Spinal cord (tissue), 10 donors: ENCODE measurements around the gene LAMC2. TPM values are rescaled to one million over a fixed set of nuclear protein-coding genes. Genes with fewer than 3 reads are reported as not detected.

Experiments
- DNase-seq, 6 donors: peaks; one replicate each; pipeline versions ENCODE4 v3.0.0 to v3.0.0-alpha.2; 2013 to 2015; ENCODE audit warnings: low spot score in 6 of 6, low read depth in 4 of 6
- H3K27ac ChIP-seq: one replicate; pipeline ENCODE4 v1.5.1; 2013; ENCODE audit warnings: low read depth, low read length, control low read depth
- H3K27me3 ChIP-seq: one replicate; pipeline ENCODE4 v1.6.1; 2013; ENCODE audit warnings: low read length; ENCODE audit not compliant: control insufficient read depth, insufficient read depth
- H3K36me3 ChIP-seq: one replicate; pipeline ENCODE4 v1.6.1; 2013; ENCODE audit warnings: low read length; ENCODE audit not compliant: control insufficient read depth, insufficient read depth
- H3K4me1 ChIP-seq: one replicate; pipeline ENCODE4 v1.6.1; 2013; ENCODE audit warnings: low read length; ENCODE audit not compliant: control insufficient read depth, insufficient read depth
- H3K4me3 ChIP-seq: one replicate; pipeline ENCODE4 v1.5.1; 2013; ENCODE audit warnings: low read depth, low read length, control low read depth
- H3K9me3 ChIP-seq: one replicate; pipeline ENCODE4 v1.6.1; 2013; ENCODE audit warnings: low read length; ENCODE audit not compliant: control insufficient read depth, insufficient read depth
- WGBS: methylation state at CpG from one replicate; pipeline ENCODE4 v1.1.5; 2013; ENCODE audit warnings: missing lambda C conversion rate; ENCODE audit not compliant: insufficient coverage; 5-methylcytosine and 5-hydroxymethylcytosine counted together
- long read RNA-seq, 4 donors: transcript quantifications; one replicate each; lab custom pipeline, GENCODE V29; 2026
- polyA plus RNA-seq, 2 donors: library from polyadenylated mRNA; unstranded; fragments of 120-200 nt; gene quantifications; one replicate each; pipeline ENCODE4 v1.2.1, GENCODE V29; 2013; ENCODE audit not compliant: insufficient read length in 2 of 2
- total RNA-seq, 2 donors: library from RNA; depleted of rRNA in 1 of 2; stranded (reverse); fragments of 120-200 nt in 1 of 2; fragments of >200 nt in 1 of 2; gene quantifications; one replicate each; pipeline versions ENCODE4 v1.2.3 to v1.2.4, GENCODE V29; 2013 to 2014
- donor health status: healthy.

LAMC2 gene
- total RNA-seq, result under 1 TPM; 0.61 to 0.99 TPM
- polyA plus RNA-seq, result 1 to 10 TPM; 1.6 to 1.8 TPM
- long read RNA-seq, donor 1, result 0 reads
- long read RNA-seq, donor 2, result 0 reads
- long read RNA-seq, donor 3, partial matches to known transcripts, result 15 of 15 reads
- long read RNA-seq, donor 3, other reads (novel, unspliced or antisense), result 0 of 15 reads
- long read RNA-seq, donor 4, full-length matches to known transcripts, result 1 of 1 reads
- long read RNA-seq, donor 4, partial matches to known transcripts, result 0 of 1 reads
- long read RNA-seq, donor 4, other reads (novel, unspliced or antisense), result 0 of 1 reads

- H3K27me3 ChIP-seq, result peaks cover 15% of the 10 kb centered on the region
- no peaks in the 10 kb centered on the region for H3K9me3 ChIP-seq
- H3K4me3 ChIP-seq, result peak within 1 kb of the TSS; percentile 35
- DNase-seq, result peak in 2 of 6 donors; percentile 32 to 75
- 2% methylated on average over 25 of the region's 30 CpGs for WGBS
- no peaks in the 10 kb centered on the region for H3K36me3 ChIP-seq
- H3K27ac ChIP-seq, result no peak within 1 kb of the TSS
- peaks cover 8% of the 10 kb centered on the region for H3K4me1 ChIP-seq
Observed at GRCh38 chr1:183185941-183186490, at the start of gene LAMC2. Gene LAMC2 (plus strand): TSS chr1:183186264. CDS start chr1:183186353, 89 bp downstream.

DNA sequence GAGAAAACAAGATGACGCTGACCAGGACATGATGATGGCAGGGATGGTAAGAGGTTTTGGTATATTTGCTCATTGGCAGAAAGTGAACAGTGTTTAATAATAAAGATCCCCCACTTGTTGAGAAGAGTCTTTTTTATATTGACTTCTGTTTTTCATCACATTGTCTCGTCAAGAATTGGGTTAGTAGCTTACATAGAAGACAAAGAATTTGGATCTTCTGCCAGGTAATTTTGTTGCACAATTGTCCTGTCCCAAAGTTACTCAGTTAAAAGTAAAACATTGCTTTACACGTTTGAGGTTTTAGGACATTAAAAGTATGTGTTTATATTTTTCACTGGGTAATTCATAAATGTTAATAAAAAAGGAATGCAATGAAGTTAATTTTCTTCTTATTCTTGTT is 48.3 kb upstream of the LAMC2 start:
- H3K4me3 ChIP-seq, result no peak overlapping the region
- WGBS, result no CpG with 5 or more reads among the region's 3 CpGs
- peaks cover 25% of the 10 kb centered on the region for H3K36me3 ChIP-seq
- no peaks in the 10 kb centered on the region for H3K4me1 ChIP-seq
- DNase-seq, result no peak
- no peak overlapping the region for H3K27ac ChIP-seq
- no peaks in the 10 kb centered on the region for H3K9me3 ChIP-seq
- no peaks in the 10 kb centered on the region for H3K27me3 ChIP-seq

- Histone ChIP-seq H3K4me1 (no peaks in the 10 kb centered on the region), H3K36me3 (peaks cover 23% of the 10 kb centered on the region), H3K27me3 (no peaks in the 10 kb centered on the region), H3K4me3 (no peak overlapping the region), H3K9me3 (no peaks in the 10 kb centered on the region), H3K27ac (no peak overlapping the region)
- no peak for DNase-seq
- WGBS, result 74% methylated on average over 3 of the region's 4 CpGs
Observed at GRCh38 chr1:183138301-183138700, 47.8 kb upstream of the LAMC2 start.

DNA sequence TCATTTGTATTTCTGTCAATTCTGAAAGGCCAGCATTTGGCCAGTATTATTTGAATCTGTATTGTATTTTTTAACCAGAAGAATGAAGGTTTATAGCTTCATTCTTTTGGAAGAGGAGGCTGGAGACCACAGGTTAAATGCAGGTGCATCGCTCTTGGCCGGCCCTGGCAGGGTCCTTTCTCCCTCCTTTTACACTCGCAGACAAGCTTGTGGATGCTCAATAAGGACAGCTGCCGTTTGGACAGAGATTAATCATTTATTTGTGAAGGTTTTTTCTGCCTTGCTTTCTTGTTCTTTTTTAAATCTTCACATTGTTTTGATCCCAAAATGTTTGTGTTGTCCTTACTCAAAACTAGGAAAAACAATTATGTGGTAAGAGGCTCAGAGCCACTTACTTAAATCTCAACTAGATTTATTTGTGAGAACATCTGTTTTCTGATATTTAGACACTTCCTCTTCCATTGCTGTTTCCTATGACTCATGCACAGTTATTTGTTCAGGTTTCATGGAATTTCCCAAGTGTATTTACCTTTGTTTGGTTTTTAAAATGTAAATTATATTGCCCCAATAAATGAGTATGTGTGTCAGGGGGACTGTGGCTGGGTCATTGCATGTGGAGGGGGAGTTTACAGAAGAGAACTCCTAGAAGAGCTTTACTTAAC is 46.7 kb upstream of the LAMC2 start:
- peaks cover 19% of the 10 kb centered on the region for H3K36me3 ChIP-seq
- H3K9me3 ChIP-seq, result no peaks in the 10 kb centered on the region
- no peak overlapping the region for H3K27ac ChIP-seq
- no peak overlapping the region for H3K4me3 ChIP-seq
- DNase-seq, result no peak
- H3K27me3 ChIP-seq, result no peaks in the 10 kb centered on the region
- no CpG with 5 or more reads among the region's 4 CpGs for WGBS
- no peaks in the 10 kb centered on the region for H3K4me1 ChIP-seq

DNA sequence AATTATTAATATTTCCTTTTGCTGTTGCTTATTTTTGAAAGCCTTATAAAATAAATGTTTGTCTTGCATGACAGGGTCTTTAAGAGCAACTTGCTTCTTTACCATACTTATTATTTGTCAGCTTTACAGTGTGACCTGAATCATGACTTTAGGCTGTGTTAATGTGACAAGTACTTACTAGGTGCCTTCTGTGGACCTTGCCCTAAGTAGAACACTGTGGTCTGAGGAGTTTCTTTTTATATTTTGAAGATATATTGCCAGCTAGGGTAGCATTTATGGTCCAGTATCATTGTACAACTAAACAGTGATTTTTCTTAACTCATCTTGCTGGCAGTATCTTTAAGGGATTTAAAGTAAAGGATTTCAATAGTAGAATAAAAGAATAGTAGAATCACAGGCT is 45.4 kb upstream of the LAMC2 start:
- Histone ChIP-seq H3K4me3 (no peak overlapping the region), H3K27ac (no peak overlapping the region), H3K9me3 (no peaks in the 10 kb centered on the region), H3K36me3 (peaks cover 14% of the 10 kb centered on the region), H3K4me1 (no peaks in the 10 kb centered on the region), H3K27me3 (no peaks in the 10 kb centered on the region)
- no peak for DNase-seq

- H3K27ac ChIP-seq, result no peak overlapping the region
- H3K27me3 ChIP-seq, result no peaks in the 10 kb centered on the region
- H3K9me3 ChIP-seq, result no peaks in the 10 kb centered on the region
- no peak overlapping the region for H3K4me3 ChIP-seq
- WGBS, result 71% methylated on average over 1 of the region's 2 CpGs
- H3K36me3 ChIP-seq, result peaks cover 10% of the 10 kb centered on the region
- no peak for DNase-seq
- no peaks in the 10 kb centered on the region for H3K4me1 ChIP-seq
Observed at GRCh38 chr1:183142171-183142570, 43.9 kb upstream of the LAMC2 start.

GRCh38 chr1:183143576-183144315 is 42.3 kb upstream of the LAMC2 start:
- Histone ChIP-seq H3K9me3 (no peaks in the 10 kb centered on the region), H3K27ac (no peak overlapping the region), H3K36me3 (peaks cover 8% of the 10 kb centered on the region), H3K4me3 (no peak overlapping the region), H3K27me3 (no peaks in the 10 kb centered on the region), H3K4me1 (no peaks in the 10 kb centered on the region)
- WGBS, result 73% methylated on average over 2 of the region's 7 CpGs
- DNase-seq, result no peak

DNA sequence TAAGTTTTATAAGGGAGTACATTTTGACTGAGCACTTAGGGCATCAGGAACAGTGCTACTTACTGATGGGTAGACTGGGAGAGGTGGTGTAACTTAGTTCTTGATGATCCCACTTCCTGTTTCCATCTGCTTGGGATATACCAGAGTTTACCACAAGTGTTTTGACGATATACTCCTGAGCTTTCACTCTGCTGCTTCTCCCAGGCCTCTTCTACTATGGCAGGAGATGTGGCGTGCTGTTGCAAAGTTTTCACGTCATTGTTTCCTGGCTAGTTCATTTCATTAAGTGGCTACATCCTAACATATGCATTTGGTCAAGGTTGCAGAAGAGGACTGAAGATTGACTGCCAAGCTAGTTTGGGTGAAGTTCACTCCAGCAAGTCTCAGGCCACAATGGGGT is 41.3 kb upstream of the LAMC2 start:
- Histone ChIP-seq H3K4me3 (no peak overlapping the region), H3K4me1 (no peaks in the 10 kb centered on the region), H3K9me3 (no peaks in the 10 kb centered on the region), H3K36me3 (peaks cover 7% of the 10 kb centered on the region), H3K27ac (no peak overlapping the region), H3K27me3 (no peaks in the 10 kb centered on the region)
- 80% methylated on average over 1 of the region's 3 CpGs for WGBS
- DNase-seq, result no peak

- Histone ChIP-seq H3K9me3 (no peaks in the 10 kb centered on the region), H3K27ac (no peak overlapping the region), H3K4me1 (no peaks in the 10 kb centered on the region), H3K36me3 (peaks cover 3% of the 10 kb centered on the region), H3K27me3 (no peaks in the 10 kb centered on the region), H3K4me3 (no peak overlapping the region)
- WGBS, result no CpG with 5 or more reads among the region's 2 CpGs
- DNase-seq, result no peak
Observed at GRCh38 chr1:183147735-183148134, 38.3 kb upstream of the LAMC2 start.
